GM19239 (cell line): ENCODE measurements around the gene PIP4P1.
"Not testable (repeated sequence)": the region's sequence is repeated elsewhere in the genome, so short reads cannot be mapped to it uniquely, and the experiment has no call there.

ENCODE experiments used
- DNase-seq: peaks from one replicate; pipeline ENCODE4 v3.0.0; 2011; ENCODE audit warnings: low spot score; ENCODE audit not compliant: insufficient read length
- FAIRE-seq: peaks from 2 replicates; lab custom pipeline; 2011; peaks lifted over from hg19 to GRCh38; lab: Jason Lieb, UNC

Gene PIP4P1

DNA sequence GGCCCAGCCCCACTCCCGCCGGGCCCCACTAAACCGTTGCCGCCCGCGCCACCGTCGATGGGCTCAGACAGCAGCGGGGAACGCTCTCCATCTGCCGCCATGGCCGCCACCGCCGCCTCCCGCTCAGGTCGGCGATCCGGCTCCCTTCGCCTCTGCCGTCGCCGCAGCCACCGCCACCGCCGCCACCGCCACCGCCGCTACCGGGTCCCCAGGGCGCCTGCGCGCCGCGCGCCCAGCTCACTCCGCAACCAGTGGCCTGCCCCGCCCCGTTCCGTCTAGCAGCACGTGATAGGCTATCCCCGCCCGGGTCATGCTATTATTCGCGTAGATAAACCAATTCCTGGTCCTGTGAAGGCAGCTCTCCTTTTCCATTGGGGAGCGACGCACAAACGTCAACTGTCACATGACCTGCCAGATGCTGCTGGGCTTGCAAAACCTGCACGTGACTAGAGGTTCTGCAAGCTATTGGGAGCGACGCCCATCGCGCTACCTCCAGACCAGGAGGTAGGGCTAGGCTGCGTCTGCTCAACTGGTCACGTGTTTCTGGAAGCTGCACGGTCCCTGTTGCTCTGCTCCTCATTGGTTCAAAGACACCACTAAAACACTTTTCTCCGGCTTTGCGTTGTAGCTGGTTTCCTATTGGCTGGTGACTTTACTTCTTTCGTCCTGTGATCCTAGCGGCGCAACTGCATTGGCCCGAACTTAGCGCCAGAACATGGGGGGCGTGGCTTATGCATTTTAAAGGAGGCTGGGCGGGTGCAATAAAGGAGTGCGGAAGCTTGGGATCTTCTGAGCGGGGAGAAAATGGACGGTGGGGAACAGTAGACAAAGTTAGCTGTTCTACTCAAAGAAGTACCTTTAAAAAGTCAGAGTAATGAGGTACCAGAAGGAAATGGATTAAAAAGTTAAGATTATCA, at the start of gene PIP4P1:
TSS of gene PIP4P1 (minus strand) at position 210 of the 917 bp plus-strand sequence. CDS start at position 101, 109 bp downstream.
- FAIRE-seq, result peak; percentile 99
- peak; percentile 67 for DNase-seq

DNA sequence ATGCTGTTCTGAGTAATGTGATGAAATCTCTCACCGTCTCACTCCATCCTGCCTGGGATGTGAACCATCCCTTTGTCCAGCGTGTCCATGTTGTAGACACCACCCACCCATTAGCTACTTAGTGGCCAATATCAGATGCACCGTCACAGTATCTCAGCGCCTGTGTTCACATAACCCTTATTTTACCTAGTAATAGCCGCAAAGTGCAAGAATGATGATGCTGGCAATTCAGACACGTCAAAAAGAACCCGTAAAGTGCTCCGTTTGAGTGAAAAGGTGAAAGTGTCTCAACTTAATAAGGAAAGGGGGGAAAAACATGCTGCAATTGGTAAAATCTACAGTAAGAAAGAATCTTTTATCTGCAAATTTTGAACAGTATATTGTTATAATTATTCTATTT, 47.1 kb upstream of the PIP4P1 start:
- FAIRE-seq (no peak), DNase-seq (no peak)

DNA sequence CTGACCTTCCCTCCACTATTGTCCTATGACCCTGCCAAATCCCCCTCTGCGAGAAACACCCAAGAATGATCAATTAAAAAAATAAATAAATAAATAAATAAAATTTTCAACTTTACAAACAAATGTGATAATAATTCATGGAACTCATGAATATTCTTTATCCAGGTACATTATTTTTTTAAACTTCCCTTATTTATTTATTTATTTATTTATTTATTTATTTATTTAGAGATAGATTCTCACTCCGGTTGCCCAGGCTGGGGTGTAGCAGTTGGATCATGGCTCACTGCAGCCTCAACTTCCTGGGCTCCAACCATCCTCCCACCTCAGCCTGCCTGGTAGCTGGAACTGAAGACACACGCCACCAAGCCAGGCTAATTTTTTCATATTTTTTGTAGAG, 46.3 kb upstream of the PIP4P1 start:
- DNase-seq, FAIRE-seq: not testable (repeated sequence)

DNA sequence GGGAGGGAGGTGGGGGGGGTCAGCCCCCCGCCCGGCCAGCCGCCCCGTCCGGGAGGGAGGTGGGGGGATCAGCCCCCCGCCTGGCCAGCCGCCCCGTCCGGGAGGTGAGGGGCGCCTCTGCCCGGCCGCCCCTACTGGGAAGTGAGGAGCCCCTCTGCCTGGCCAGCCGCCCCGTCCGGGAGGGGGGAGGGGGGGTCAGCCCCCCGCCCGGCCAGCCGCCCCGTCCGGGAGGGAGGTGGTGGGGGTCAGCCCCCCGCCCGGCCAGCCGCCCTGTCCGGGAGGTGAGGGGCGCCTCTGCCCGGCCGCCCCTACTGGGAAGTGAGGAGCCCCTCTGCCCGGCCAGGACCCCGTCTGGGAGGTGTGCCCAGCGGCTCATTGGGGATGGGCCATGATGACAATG, 45.5 kb upstream of the PIP4P1 start:
- DNase-seq, FAIRE-seq: not testable (repeated sequence)

DNA sequence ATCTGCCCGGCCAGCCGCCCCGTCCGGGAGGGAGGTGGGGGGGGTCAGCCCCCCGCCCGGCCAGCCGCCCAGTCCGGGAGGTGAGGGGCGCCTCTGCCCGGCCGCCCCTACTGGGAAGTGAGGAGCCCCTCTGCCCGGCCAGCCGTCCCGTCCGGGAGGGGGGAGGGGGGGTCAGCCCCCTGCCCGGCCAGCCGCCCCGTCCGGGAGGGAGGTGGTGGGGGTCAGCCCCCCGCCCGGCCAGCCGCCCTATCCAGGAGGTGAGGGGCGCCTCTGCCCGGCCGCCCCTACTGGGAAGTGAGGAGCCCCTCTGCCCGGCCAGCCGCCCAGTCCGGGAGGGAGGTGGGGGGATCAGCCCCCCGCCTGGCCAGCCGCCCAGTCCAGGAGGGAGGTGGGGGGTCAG, 45.0 kb upstream of the PIP4P1 start:
- FAIRE-seq, result not testable (repeated sequence)

DNA sequence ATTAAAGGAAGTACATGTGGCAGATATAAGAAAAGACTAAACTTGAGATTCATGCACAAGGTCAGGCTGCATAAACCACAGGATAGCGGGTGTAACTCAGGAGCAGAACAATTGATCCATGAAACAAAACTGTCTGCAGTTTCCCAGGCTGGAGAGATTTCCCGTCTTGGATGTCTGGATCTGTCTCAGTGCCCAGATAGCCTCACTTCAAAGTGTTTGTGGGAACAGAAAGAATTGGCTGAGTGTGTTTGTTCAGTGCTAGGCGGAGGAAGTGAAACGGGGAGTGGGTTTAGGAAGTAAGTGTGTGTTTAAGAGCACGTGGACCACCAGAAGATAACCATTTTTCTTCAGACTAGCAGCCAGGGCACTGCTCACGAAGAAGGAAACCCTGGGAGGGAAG, 42.7 kb upstream of the PIP4P1 start:
- DNase-seq (no peak), FAIRE-seq (no peak)

More for the DNA sequence above, 45.0 kb upstream of the PIP4P1 start:
- not testable (repeated sequence) for DNase-seq

DNA sequence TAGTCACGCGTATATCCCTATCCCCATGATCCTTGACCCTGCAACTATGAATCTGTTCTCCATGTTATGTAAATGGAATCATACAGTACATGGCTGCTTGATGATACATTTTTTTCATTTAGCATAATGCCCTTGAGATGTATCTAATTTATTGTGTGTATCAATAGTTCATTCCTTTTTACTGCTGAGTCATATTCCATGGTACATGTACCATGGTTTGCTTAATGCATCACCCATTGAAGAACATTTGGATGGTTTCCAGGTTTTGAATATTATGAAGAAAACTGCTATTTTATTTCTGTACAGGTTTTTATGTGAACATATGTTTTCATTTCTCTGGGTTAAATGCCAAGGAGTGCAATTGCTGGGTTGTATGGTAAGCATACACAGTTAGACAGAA, 40.1 kb upstream of the PIP4P1 start:
- FAIRE-seq (no peak), DNase-seq (no peak)

DNA sequence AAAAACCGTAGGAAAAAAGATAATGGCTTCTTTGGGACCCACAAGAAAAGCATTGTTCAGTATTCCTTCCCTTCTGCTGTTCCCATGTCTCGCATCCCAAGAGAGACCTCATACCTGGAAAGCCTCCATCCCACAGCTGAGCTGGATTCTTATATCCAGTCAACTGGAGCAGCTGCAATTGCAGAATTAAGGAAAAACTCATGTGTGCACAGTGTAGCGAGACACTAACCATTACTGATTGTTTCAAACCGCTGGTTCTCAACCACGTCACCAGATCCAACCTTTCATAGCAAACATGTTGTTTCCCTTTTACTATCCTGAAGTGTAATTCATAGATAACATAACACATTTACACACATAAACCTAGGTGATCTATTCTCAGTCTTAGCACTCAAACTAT, 38.6 kb upstream of the PIP4P1 start:
- no peak for FAIRE-seq
- no peak for DNase-seq

DNA sequence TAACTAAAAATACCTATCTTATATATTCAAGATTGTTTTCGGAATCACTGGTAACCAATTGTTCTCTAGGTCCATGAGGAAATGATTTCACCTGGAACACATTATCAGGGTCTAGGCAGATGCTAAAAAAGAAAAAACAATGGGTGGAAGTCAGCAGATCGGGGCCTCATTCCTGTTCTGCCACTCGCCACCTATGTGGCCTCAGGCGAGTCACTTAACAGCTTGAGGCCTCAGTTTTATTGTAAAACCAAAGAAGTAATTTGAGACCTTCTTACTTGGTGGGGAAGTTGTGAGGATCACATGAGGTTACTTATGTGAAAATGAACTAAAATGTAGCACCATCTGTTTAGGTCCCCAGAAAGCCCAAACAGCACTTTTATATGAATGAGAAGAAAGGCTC, 37.9 kb upstream of the PIP4P1 start:
- no peak for FAIRE-seq
- no peak for DNase-seq

DNA sequence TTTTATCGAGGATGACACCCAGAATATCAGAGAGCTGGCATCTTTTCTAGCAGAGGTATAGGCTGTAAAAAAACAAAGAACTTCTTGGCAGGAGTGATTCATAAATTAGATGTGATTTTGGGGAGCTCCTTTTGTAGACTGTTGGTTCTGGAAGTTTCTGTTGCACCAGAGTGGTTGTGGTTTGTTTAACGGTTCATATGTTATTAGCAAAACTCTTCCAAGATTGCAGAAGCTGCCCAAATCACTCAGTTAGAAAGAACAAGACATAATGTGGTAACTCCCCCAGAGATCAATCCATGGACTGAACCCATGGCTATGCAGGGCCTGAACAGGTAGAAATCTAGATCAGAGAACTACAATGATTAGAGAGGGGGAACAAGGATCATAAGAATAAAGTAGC, 37.4 kb upstream of the PIP4P1 start:
- DNase-seq, result no peak
- FAIRE-seq, result no peak

DNA sequence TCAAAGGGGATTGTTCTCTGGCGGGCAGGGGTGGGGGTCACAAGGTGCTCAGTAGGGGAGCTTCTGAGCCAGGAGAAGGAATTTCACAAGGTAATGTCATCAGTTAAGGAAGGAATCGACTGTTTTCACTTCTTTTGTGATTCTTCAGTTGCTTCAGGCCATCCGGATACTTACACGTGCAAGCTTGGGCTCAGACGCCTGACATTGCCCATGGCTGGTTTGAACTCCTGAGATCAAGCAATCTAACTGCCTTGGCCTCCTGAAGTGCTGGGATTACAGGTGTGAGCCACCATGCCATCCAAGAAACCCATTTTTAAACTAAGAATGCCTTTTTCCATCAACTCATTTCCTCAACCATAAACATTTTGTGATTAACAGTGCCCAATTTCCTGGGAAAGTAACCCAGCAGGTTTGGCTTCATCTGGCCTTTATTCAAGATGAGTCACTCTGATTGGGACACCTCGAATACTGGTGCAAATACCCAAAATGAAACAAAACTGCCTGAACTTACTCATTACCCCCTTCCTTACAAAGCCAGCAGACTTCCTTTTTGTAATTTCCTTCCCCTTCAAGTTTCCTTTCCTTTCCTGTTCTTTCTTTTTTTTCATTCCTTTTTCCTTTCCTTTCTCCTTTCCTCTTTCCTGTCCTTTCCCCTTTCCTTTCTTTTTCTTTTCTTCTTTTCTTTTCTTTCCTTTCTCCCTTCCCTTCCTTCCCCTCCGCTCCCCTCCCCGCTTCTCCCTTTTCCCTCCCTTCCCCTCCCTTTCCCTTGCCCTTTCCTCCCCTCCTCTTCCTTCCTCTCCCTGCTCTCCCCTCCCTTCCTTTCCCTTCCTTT, 33.9 kb upstream of the PIP4P1 start:
- FAIRE-seq (no peak), DNase-seq (no peak)

DNA sequence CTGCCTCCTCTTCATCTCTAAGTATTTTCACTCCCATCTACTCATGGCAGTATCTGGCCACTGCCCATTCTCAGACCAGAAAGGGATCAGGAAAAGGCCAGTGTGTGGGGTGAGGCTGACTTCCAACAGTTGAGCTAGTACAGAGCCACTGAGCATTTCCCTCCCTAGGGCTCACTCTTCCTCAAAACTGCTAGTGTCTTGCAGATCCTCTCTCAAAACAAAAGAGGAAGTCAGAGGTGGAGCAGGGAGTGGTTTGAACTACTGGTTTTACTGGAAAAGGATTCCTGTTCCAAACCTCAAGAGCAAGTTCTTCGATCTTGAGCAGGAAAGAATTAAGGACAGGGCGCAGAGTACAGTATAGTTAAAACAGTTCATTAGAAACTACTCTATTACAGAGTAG, 32.4 kb upstream of the PIP4P1 start:
- FAIRE-seq (peak; percentile 44), DNase-seq (no peak)

DNA sequence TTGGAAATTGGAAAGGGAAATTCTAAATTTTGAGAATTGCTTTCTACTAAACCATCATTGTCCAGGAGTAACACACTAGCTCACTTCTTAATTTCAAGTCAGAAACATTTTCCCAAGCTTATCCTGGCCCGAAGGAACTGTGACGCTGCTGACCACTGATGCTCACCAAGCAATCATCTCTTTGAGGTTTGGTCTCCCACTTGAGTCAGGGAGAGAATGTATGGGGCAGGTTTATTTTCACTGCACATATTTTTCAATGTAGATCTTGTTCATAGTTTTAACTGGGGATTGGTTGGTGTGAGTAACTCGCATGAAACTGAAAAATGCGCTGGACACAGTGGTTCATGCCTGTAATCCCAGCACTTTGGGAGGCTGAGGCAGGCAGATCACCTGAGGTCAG, 31.3 kb upstream of the PIP4P1 start:
- FAIRE-seq (no peak), DNase-seq (no peak)

DNA sequence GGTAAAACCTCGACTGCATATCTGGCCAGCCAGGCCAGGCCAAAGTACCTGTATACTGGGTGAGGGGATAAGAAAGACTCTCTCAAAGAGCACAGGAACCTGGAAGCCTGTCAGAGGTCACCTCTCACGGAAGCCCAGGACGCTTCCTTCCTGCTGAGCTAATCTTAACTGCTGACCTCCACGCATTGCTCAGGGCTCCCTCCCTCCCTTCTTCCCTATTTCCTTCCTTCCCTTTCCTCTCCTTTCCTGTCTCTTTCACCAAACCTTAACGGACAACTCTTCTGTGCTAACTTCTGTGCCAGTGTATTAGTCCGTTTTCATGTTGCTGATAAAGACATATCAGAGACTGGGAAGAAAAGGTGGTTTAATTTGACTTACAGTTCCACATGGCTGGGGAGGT, 29.3 kb upstream of the PIP4P1 start:
- DNase-seq (no peak), FAIRE-seq (peak; percentile 82)

DNA sequence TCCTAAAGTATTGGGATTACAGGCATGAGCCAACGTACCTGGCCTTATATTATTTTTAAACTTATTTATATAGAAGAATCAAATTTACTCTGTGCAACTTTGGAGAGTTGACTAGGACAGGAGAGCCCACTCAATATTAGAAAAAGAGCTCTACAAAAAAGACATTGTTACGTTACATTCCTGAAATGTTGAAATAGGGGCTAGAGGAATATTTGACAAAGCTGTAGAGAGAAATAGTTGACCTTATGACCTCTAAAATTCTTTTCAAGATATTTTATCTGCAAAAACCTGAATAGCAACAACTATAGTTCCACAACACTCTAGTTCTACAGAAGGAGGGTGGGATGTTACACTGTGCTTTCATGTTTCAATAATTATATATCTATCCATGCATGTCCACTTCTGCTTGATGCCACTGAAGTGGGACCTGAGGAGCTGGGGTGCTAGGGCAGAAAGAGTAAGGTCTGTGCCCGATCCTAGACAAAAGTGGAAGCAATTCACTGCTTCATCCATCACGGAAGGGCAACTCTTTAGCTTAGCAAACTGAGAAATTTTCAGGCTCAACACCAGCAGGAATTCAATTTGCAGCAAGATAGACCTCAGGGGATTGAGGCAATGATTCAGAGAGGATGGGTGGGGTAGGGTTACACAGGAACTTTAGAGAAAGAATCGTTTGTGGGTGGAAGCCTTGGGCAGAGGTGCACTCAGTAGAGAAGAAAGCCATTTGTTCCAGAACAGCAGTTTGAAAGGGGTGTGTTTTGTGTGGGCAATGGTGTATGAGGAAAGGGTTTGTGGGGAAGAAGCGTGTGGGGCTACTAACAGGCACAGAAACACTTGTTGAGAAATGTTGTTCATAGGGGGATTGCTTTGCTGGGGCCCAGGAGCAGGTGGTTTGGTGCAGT, 28.1 kb upstream of the PIP4P1 start:
- FAIRE-seq (peak; percentile 88), DNase-seq (no peak)

DNA sequence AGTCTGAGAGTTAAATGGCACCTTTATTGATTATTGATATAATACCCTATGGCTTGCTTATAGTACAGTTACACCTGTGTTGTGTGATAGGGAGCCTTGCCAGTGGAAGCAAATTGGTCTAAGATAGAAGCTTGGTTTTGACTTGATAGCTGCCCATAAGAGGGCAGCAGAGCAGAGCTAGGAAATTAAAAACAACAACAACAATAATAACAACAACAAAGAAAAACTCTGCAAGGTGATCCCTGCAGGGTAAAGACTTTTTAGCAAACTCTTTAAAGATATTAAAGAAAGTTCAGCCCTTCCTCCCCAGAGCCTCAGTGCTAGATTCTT, 26.1 kb upstream of the PIP4P1 start:
- FAIRE-seq (peak; percentile 72), DNase-seq (no peak)

DNA sequence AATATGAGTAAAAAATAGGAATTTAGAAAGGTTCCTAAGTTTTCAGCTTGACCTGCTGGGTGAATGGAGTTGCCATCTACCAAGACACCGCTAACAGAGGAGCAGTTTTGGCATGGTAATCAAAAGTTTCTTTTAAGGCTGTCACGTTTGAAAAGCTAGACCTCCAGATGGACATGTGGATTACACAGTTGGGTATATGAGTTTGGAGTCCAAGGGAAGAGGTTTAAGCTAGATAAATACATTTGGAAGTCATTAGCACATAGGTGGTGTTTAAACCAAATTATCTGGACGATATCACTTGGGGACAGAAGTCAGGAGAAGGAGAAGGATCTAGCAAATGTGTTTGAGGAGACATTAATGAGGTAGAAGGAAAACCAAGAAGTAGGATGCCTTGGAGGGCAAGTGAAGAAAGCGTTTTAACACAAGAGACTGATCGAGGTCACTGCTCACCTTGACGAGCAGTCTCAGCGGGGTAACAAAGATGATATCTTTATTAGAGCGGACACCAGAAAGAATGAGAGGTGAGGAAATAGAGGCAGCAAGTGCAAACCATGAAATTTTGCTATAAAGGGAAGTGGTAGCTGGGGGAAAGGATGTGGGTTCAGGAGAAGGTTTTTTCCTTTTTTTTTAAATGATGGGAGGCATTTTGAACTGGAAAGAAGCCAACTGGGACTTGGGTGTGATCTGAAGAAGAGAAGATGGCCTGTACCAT, 25.6 kb upstream of the PIP4P1 start:
- FAIRE-seq (no peak), DNase-seq (no peak)

DNA sequence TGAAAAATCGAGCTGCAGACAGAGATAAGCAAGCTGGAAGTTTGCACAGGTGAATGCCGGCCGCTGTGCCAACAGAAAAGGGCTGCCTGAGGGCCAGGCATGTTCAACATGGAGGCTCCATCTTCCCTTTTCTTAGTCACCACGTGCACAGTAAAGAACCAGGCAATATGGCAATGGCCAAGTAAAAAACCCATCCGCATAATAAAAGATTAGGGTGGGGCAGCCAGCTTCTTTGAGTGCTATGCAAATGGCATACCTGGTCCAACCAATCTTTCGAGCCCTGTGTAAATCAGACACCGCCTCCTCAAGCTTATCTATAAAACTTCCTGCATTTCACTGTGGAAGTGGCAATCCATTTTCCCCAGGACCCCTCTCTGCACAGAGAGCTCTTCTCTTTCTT, 24.7 kb upstream of the PIP4P1 start:
- no peak for FAIRE-seq
- DNase-seq, result no peak

DNA sequence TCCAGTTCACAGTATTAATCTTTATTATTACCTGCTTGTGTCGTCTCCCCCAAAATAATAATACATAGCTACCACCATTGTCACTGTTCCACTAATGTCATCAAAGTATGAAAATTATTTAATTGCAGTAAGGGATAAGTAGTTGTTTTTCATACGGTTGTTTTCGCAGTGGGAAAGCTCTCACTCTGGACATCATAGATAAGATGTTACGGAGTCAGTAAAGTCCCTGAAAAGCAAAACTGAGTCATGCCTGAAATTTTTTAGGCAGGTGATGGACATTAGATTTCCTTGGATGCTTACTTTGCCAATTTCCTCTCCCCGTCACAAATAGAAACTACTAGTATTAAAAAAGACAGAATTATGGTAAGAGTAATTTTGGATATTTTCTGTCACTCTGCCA, 21.1 kb upstream of the PIP4P1 start:
- FAIRE-seq (no peak), DNase-seq (no peak)

DNA sequence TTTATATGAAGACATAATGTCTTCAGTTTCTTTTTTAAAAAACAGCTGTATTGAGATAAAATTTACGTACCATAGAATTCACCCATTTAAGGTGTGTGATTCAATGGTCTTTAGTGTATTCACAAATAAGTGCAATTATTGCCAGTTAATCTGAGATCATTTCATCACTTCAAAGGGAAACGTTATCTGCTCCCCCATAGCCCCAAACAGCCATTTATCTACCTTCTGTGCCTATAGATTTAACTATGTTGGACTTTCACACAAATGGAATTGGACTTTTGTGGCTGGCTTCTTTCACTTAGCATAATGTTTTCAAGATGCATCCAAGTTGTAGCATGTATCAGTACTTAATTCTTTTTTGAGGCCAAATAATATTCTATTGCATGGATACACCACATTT, 17.7 kb upstream of the PIP4P1 start:
- FAIRE-seq, result no peak
- no peak for DNase-seq
